NCI-H1694 treated with DMSO at 0.1 percent for 48 hours (cell line): ENCODE results near the gene NCAPG.
A peak's percentile ranks its signal among the peaks of the same experiment; 100 is the strongest.
"Not testable (repeated sequence)": the region's sequence is repeated elsewhere in the genome, so short reads cannot be mapped to it uniquely, and the experiment has no call there.

Source experiments
- DNase-seq: peaks from one replicate; lab custom pipeline; 2025; lab: John Stamatoyannopoulos, UW

NCAPG gene

GRCh38 chr4:17797808-17798207, 13.0 kb upstream of the NCAPG start:
- DNase-seq: no peak

- DNase-seq: no peak
Measured at GRCh38 chr4:17805580-17806155, 5.1 kb upstream of the NCAPG start.

DNA sequence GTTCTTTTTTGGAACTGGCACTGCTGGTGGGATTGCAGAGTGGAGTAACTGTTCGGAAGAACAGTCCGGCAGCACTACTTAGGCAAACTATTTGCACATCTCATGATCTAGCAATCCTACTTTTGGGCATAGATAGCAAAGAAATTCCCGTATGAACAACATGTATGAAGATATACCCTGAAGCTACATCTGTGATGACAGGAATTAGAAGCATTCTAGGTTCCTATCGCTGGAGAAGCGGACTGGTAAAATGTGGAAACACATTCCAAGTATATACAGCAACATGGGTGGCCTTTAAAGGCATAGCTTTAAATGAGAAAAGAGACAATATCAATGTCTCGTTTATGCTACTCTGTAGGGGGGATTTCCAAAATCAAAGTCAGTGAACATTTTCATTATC, 3.3 kb upstream of the NCAPG start:
- DNase-seq: no peak

DNA sequence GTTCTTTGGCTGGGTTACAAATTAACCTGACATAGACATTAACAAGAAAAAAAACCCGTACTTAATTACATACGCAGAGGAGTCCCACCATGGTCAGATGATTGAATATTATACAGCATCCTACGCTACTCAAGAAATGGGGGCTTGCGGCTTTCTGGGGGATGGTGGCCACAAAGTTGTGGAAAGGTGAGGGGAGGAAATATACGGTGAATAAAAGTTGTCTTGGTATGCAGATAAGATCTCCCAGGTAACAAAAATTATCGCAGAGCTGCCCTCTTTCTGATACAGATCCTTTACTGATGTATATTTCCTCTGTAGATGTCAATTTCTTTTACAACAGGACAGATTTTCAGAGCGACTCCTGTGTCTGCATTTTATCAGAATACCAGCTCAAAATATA, 1.1 kb upstream of the NCAPG start:
- DNase-seq: no peak

- DNase-seq: no peak
Measured at GRCh38 chr4:17811078-17811603, 362 bp downstream of the NCAPG start.

DNA sequence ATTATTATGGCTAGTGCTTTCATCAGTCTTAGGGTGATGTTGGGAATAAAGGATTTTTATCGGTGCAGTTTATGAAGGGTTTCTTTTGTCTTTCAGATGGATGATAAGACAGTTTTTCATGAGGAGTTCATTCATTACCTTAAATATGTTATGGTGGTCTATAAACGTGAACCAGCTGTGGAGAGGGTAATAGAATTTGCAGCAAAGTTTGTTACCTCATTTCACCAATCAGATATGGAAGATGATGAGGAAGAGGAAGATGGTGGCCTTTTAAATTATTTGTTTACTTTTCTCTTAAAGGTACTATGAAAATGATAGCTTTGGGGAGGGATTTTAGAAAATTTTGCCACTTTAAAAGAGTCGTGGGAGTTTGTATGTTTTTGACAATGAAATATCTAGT, 1.3 kb downstream of the NCAPG start:
- no peak for DNase-seq

- no peak for DNase-seq
Measured at GRCh38 chr4:17812801-17813200, 2.0 kb downstream of the NCAPG start.

DNA sequence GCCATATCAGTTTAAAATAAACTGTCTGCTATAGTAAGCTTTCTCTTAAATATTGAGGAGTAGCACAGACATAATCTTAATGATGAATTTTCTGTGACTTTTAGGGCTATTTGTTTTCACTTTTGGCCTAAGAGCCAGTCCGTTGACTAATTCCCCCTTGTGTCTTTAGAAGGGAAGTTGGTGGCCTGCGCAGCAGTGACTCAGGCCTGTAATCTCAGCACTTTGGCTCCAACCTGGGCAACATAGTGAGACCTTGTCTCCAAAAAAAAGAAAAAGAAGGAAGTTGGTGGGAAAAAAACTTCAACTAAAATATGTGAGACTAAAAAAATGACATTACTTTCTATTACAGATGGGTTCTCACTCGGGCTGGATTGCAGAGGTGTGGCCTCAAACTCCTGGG, 3.4 kb downstream of the NCAPG start:
- no peak for DNase-seq

DNA sequence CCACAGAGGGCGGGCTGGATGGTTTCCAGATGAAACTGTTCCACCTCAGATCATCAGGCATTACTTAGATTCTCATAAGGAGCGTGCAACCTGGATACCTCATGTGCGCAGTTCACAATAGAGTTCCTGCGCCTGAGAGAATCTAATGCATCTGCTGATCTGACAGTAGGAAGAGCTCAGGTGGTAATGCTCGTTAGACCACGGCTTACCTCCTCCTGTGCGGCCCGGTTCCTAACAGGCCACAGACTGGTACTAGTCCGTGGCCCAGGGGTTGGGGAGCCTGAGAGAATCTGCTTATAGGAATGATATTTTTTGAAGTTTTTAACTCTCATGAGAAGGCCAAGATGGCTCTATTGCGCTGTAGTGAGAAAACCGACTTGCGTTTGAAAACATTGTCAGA, 5.4 kb downstream of the NCAPG start:
- DNase-seq: no peak

DNA sequence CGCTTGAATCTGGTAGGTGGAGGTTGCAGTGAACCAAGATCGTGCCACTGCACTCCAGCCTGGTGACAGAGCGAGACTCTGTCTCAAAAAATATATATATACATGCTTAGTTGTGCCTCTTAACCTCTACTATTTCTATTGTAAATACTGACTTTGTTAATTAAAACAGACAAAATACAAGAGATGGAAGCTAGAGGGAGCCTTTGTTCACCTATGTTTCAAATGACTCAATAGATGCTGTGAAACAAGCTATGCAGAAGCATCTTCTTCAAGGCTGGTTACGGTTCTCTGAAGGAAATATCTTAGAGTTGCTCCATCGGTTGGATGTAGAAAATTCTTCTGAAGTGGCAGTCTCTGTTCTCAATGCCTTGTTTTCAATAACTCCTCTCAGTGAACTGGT, 6.2 kb downstream of the NCAPG start:
- peak; percentile 54 for DNase-seq

DNA sequence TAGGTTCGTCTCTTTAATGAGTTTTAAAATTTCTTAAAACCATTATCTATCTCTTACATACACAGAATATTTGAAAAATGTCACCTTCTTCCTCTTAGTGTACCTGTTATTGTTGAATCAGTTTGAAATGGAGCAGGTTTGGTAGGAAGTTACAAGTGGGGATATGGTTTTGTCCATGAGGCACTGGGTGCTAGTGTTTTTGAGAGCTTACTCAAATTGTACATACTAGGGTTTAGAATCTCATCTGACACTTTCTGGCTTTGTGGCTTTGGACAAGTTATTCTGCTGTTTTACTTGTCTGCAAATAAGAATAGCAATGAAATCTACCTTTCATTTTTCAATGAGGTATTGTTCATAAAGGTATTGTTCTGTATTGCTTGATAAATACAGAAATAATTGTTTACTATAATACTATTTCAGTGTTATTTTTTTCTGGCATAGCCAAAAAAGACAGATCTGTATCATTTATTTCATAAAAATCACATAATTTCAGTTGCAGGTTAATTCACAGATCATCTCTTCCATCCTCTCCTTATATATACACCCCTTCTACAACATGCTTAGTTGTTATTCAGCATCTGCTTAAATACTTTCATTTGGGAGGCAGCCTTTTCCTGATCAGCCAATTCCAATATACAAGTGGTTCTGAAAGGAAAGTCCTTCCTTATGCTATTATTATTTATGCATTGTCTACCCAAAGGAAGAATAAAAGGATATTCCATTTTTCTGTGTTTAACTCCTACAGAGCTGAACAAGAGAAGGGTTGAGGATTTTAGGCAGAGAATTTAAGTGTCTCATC, 13.3 kb downstream of the NCAPG start:
- no peak for DNase-seq

DNA sequence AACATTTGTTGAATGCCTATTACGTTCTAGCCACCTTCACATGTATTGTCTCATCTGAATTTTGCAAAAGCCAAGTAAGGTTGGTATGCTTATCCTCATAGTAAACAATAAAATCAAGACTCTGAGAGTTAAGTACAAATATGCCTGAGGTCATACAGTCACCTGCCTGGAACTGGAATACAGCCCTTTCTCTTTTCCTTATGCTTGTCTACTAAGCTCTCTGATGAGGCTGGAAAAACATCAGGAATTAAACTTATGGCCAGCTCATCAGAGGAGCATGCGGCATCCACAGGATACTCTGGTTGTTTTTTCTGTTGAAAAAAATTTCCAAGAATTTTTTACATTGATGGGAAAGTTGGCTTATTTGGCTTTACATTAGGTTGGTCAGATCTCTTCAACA, 35.5 kb downstream of the NCAPG start:
- no peak for DNase-seq

- not testable (repeated sequence) for DNase-seq
Measured at GRCh38 chr4:17850295-17850694, 39.5 kb downstream of the NCAPG start.

- no peak for DNase-seq
Measured at GRCh38 chr4:17851959-17852358, 41.2 kb downstream of the NCAPG start.

DNA sequence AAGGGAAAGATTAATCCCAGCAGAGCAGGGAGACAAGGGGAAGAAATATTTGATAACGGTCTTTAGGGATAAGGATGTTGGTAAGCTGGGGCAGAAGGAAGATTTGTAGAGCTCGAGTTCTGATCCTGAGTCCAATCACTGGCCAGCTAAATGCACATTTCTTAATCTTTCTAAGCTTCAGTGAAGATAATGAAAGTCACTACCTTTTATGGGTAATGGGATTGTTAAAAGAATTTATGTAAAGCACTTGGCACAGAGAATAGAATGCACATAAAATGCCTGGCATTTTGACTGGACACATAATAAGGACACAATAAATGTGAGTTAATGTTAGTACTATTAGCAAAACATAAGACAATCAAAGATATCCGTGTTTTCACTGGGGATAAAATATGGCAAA, 43.3 kb downstream of the NCAPG start:
- DNase-seq: no peak

DNA sequence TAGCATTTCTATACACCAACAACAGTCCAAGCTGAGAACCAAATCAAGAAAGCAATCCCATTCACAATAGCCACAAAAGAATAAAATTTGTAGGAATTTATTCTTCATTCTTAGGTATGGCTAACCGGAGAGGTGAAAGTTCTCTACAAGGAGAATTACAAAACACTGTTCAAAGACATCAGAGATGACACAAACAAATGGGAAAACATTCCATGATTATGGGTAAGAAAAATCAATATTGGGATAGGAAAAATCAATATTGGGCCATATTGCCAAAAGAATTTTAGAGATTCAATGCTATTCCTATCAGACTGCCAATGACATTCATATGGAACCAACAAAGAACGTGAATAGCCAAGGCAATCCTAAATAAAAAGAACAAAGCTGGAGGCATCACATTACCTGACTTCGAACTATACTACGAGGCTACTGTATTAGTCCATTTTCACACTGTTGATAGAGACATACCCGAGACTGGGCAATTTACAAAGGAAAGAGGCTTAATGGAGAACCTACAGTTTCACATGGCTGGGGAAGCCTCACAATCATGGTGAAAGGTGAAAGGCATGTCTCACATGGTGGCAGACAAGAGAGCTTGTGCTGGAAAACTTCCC, 49.1 kb downstream of the NCAPG start:
- DNase-seq: no peak

DNA sequence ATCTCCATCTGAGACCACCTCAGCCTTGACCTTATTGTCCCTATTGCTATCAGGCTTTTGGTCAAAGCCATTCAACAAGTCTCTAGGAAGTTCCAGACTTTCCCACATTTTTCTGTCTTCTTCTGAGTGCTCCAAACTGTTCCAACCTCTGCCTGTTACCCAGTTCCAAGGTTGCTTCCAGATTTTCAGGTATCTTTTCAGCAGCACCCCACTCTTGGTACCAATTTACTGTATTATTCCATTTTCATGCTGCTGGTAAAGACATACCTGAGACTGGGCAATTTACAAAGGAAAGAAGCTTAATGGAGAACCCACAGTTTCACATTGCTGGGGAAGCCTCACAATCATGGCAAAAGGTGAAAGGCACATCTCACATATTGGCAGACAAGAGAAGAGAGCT, 51.1 kb downstream of the NCAPG start:
- not testable (repeated sequence) for DNase-seq

DNA sequence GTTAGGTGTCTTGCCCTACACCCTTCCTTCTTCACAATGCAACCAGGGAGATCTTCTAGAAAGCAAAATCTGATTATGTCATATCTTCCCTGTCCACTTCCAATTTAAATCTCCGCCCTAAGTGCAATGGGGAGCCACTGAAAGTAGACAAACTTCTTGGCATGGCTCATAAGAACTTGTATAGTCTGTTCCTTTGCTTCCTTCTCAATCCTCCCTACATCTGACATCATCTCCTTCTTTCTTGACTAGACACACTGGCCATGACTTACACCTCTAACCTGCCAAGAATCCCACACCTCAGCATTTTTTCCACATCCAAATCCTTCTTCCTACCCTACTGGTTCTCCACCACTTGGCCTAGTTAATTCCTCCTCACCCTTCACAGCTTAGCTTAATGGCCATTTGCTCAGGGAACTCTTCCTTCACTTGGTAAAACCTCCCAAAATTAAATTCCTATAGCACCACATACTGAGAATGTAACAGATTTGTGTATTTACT, 55.1 kb downstream of the NCAPG start:
- no peak for DNase-seq

- no peak for DNase-seq
Measured at GRCh38 chr4:17866810-17867209, 56.0 kb downstream of the NCAPG start.

DNA sequence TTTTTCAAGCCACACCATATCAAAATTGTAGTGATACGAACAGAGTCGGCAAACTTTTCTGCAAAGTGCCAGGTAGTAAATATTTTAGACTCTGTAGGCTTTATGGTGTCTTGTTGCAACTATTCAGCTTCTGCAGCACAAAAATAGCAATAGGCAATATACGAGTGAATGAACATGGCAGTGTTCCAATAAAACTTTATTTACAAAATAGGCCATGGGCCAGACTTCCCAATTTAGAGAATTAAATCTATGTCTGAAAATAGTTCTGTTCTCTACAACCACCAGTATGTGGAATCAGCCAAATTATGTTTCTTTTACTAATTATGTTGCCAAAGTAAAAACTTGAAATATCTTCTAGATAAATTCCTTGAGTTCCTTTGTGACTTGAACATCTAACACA, 56.5 kb downstream of the NCAPG start:
- DNase-seq: no peak

GRCh38 chr4:17869327-17869726, 58.5 kb downstream of the NCAPG start:
- no peak for DNase-seq

GRCh38 chr4:17875402-17876070, 64.8 kb downstream of the NCAPG start:
- DNase-seq: no peak

DNA sequence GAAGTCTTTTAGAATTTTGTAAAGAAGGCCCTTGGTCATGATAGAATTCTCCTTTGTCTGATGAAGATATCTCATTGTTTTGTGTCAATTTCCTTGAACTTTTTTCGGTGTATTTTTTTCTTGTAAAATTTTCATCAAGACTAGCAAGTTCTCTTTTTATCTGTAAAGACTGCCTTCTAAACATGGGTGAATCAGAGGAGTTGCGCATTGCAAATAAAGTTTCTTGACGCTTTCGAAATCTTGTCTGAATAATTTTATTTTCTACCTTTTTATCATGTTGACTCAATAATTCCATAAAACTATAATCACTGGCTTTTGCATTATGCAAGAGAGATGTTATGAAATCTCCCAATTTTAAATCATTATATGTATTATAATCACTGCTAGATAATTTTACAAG, 66.2 kb downstream of the NCAPG start:
- DNase-seq: no peak
